SK-N-SH (cell line): ENCODE data around the gene ROBO3. TPM values are rescaled to one million over a fixed set of nuclear protein-coding genes. Genes with fewer than 3 reads are reported as not detected.

Experiments
- CTCF ChIA-PET: fragments of 300-600, 350-600 bp; formaldehyde crosslinking; extraction: SDS; loops from one replicate; lab custom pipeline; 2021; lab: Yijun Ruan, JAX
- POLR2A ChIA-PET: fragments of 350-600 bp; sonication (Branson Sonifier 250); formaldehyde crosslinking; extraction: SDS; loops from one replicate; lab custom pipeline; 2020; ENCODE audit warnings: antibody characterized with exemption, inconsistent platforms; lab: Yijun Ruan, JAX
- DNase-seq: peaks from one replicate; pipeline ENCODE4 v3.0.0; 2012
- H2AFZ ChIP-seq: fragments of 200-600 bp; sonication (generic); 2 replicates; pipeline ENCODE4 v1.8.1; 2016; ENCODE audit warnings: antibody characterized with exemption, mild to moderate bottlenecking, low read depth
- H3F3A ChIP-seq: fragments of 200-600 bp; sonication (generic); replicated peaks from 2 replicates; pipeline ENCODE3; 2016; ENCODE audit warnings: antibody characterized with exemption, mild to moderate bottlenecking; ENCODE audit not compliant: insufficient read depth
- H3K27ac ChIP-seq, 2 experiments: fragments of 200-500 bp in 1 of 2; fragments of 200-600 bp in 1 of 2; sonication (Bioruptor generic) in 1 of 2; sonication (generic), shearing (Covaris generic) in 1 of 2; 2 replicates each; pipeline versions ENCODE4 v1.5.1 to v1.6.1; 2014 to 2016; ENCODE audit warnings: low read depth in 2 of 2, inconsistent platforms in 1 of 2, low read length in 1 of 2, mild to moderate bottlenecking in 1 of 2, mixed read lengths in 1 of 2
- H3K27me3 ChIP-seq: fragments of 200-600 bp; sonication (generic), shearing (Covaris generic); 2 replicates; pipeline ENCODE4 v1.6.1; 2016; ENCODE audit warnings: mixed run types; ENCODE audit not compliant: insufficient read depth
- H3K36me3 ChIP-seq, 2 experiments: fragments of 200-500 bp in 1 of 2; fragments of 200-600 bp in 1 of 2; sonication (Bioruptor generic) in 1 of 2; sonication (generic) in 1 of 2; replicated peaks in 1 of 2; 2 replicates each; pipeline versions ENCODE3 to v1.5.1; 2014 to 2016; ENCODE audit warnings: low read length in 1 of 2, mild to moderate bottlenecking in 1 of 2; ENCODE audit not compliant: insufficient read depth in 2 of 2, control insufficient read depth in 1 of 2
- H3K4me1 ChIP-seq, 2 experiments: fragments of 200-500 bp in 1 of 2; fragments of 200-600 bp in 1 of 2; sonication (Bioruptor generic) in 1 of 2; sonication (generic), shearing (Covaris generic) in 1 of 2; 2 replicates each; pipeline versions ENCODE4 v1.5.1 to v1.6.1; 2014 to 2016; ENCODE audit warnings: low read depth in 1 of 2, low read length in 1 of 2, mixed run types in 1 of 2; ENCODE audit not compliant: insufficient read depth in 2 of 2, control insufficient read depth in 1 of 2
- H3K4me2 ChIP-seq: fragments of 200-600 bp; sonication (generic), shearing (Covaris generic); 2 replicates; pipeline ENCODE4 v1.6.1; 2017; ENCODE audit warnings: mixed run types
- H3K4me3 ChIP-seq, 2 experiments: fragments of 200-500 bp in 1 of 2; fragments of 200-600 bp in 1 of 2; sonication (Bioruptor generic) in 1 of 2; sonication (generic), shearing (Covaris generic) in 1 of 2; 2 replicates each; pipeline versions ENCODE4 v1.5.1 to v1.8.1; 2014 to 2016; ENCODE audit warnings: low read depth in 2 of 2, inconsistent platforms in 1 of 2, low read length in 1 of 2, mild to moderate bottlenecking in 1 of 2, mixed read lengths in 1 of 2, moderate library complexity in 1 of 2
- H3K79me2 ChIP-seq: fragments of 200-600 bp; sonication (generic); 2 replicates; pipeline ENCODE4 v1.8.1; 2017; ENCODE audit warnings: mild to moderate bottlenecking; ENCODE audit not compliant: insufficient read depth
- H3K9ac ChIP-seq: fragments of 200-600 bp; sonication (generic); 2 replicates; pipeline ENCODE4 v1.6.1; 2017; ENCODE audit warnings: mixed run types
- H3K9me2 ChIP-seq: fragments of 200-600 bp; sonication (generic); 2 replicates; pipeline ENCODE4 v1.6.1; 2017; ENCODE audit warnings: mixed run types
- H3K9me3 ChIP-seq: fragments of 200-600 bp; sonication (generic); 2 replicates; pipeline ENCODE4 v1.6.1; 2017; ENCODE audit warnings: mixed run types, mild to moderate bottlenecking, moderate library complexity
- H4K20me1 ChIP-seq: fragments of 200-600 bp; sonication (generic); 2 replicates; pipeline ENCODE4 v1.6.1; 2017; ENCODE audit warnings: mild to moderate bottlenecking, mixed run types; ENCODE audit not compliant: insufficient read depth
- CHD2 ChIP-seq: fragments of 150-350 bp; IDR thresholded peaks from 2 replicates; pipeline ENCODE4 v1.6.1; 2018; ENCODE audit warnings: low read length; ENCODE audit not compliant: partially characterized antibody
- CTCF ChIP-seq: fragments of 200-600 bp; sonication (generic); IDR thresholded peaks from 2 replicates; pipeline ENCODE4 v1.6.1; 2017; ENCODE audit warnings: antibody characterized with exemption, mild to moderate bottlenecking, moderate library complexity
- EP300 ChIP-seq, 2 experiments: IDR thresholded peaks; 2 replicates each; pipeline versions ENCODE4 v1.4.0 to v1.6.1; 2012; ENCODE audit warnings: borderline replicate concordance in 1 of 2, low read depth in 1 of 2, low read length in 1 of 2
- JUND ChIP-seq: IDR thresholded peaks from 2 replicates; pipeline ENCODE4 v1.4.0; 2012
- MEF2A ChIP-seq: IDR thresholded peaks from 2 replicates; pipeline ENCODE4 v1.4.0; 2012; ENCODE audit warnings: low read depth, borderline replicate concordance
- MXI1 ChIP-seq: IDR thresholded peaks from 2 replicates; pipeline ENCODE4 v1.6.1; 2012; ENCODE audit warnings: mild to moderate bottlenecking, low read depth, low read length, improper control_type of control experiment
- PBX3 ChIP-seq: IDR thresholded peaks from 2 replicates; pipeline ENCODE4; 2012
- RCOR1 ChIP-seq: fragments of 150-350 bp; IDR thresholded peaks from 2 replicates; pipeline ENCODE4 v1.6.1; 2017; ENCODE audit warnings: antibody characterized with exemption, low read length
- RFX5 ChIP-seq: IDR thresholded peaks from 2 replicates; pipeline ENCODE4 v1.6.1; 2012; ENCODE audit warnings: mild to moderate bottlenecking, improper control_type of control experiment, low read length
- RXRA ChIP-seq: IDR thresholded peaks from 2 replicates; pipeline ENCODE4 v1.4.0; 2012; ENCODE audit warnings: low read depth, mild to moderate bottlenecking, borderline replicate concordance
- TEAD4 ChIP-seq: IDR thresholded peaks from 2 replicates; pipeline ENCODE4 v1.4.0; 2012; ENCODE audit warnings: mild to moderate bottlenecking, borderline replicate concordance; ENCODE audit not compliant: insufficient read depth
- WGBS: methylation state at CpG from one replicate; pipeline ENCODE4 v1.1.6; 2017; ENCODE audit warnings: low lambda C conversion rate; 5-methylcytosine and 5-hydroxymethylcytosine counted together
- polyA plus RNA-seq, 3 experiments: library from polyadenylated mRNA; depleted of rRNA; stranded (reverse); fragments of >200 nt; gene quantifications; 2 replicates each; pipeline ENCODE4 v1.2.3, GENCODE V29; 2012
- TF ChIP-seq, protein P1 (sequence below): IDR thresholded peaks from 2 replicates; pipeline ENCODE4 v1.4.0; 2012; ENCODE audit warnings: low read depth, borderline replicate concordance

Gene ROBO3
- polyA plus RNA-seq, 1 of the 3 experiments (the other 2 are of a cell fraction), result 59.8 TPM

- no peaks in the 10 kb centered on the region for H4K20me1 ChIP-seq
- WGBS, result 88% methylated on average over 11 of the region's 14 CpGs
- H3K27ac ChIP-seq, result no peak overlapping the region
- peaks cover 4 to 24% of the 10 kb centered on the region in 2 experiments; a peak in 1 of 4 replicates for H3K4me1 ChIP-seq
- peaks cover 44% of the 10 kb centered on the region for H3K27me3 ChIP-seq
- no peak overlapping the region for H3K4me3 ChIP-seq
- no peaks in the 10 kb centered on the region for H3F3A ChIP-seq
- ChIA-PET CTCF (interaction anchor here (1.2 to 7.4 kb wide), 7 partner anchors 12 to 559 kb away, joined by 3 to 220 read pairs (median 6); no protein-coding TSS in a partner anchor), POLR2A (interaction anchor here (0.6 kb wide), 1 partner anchor 84 kb away, joined by 3 read pairs; the partner anchor contains the start of gene CCDC15)
- no peak for TF ChIP-seq RFX5
- TF ChIP-seq MEF2A, result no peak
- TF ChIP-seq, protein P1, sequence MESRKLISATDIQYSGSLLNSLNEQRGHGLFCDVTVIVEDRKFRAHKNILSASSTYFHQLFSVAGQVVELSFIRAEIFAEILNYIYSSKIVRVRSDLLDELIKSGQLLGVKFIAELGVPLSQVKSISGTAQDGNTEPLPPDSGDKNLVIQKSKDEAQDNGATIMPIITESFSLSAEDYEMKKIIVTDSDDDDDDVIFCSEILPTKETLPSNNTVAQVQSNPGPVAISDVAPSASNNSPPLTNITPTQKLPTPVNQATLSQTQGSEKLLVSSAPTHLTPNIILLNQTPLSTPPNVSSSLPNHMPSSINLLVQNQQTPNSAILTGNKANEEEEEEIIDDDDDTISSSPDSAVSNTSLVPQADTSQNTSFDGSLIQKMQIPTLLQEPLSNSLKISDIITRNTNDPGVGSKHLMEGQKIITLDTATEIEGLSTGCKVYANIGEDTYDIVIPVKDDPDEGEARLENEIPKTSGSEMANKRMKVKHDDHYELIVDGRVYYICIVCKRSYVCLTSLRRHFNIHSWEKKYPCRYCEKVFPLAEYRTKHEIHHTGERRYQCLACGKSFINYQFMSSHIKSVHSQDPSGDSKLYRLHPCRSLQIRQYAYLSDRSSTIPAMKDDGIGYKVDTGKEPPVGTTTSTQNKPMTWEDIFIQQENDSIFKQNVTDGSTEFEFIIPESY, result no peak
- no peak for TF ChIP-seq TEAD4
- H3K9ac ChIP-seq, result no peak overlapping the region
- H3K36me3 ChIP-seq, result no peaks in the 10 kb centered on the region
- no peaks in the 10 kb centered on the region for H3K79me2 ChIP-seq
- H2AFZ ChIP-seq, result no peak overlapping the region
- no peak for DNase-seq
- no peak overlapping the region for H3K4me2 ChIP-seq
- H3K9me2 ChIP-seq, result no peaks in the 10 kb centered on the region
- no peaks in the 10 kb centered on the region for H3K9me3 ChIP-seq
Measured at GRCh38 chr11:124869856-124870387, 4.7 kb downstream of the ROBO3 start.

DNA sequence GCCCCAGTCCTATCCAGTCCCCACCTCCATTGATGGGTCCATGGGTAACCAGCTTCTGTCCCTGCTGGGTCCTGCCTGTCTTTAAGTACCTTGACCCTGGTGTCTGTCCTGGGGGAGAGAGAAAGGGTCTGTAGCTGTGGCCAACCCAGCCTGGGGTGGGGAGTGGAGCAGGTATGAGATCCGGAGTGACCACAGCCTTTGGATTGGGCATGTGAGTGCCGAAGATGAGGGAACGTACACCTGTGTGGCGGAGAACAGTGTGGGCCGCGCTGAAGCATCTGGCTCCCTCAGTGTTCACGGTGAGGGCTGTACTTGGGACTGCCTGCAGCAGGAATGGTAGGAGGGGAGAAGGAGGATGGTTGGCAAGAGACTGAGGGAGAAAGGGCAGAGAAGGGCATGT is 5.2 kb downstream of the ROBO3 start:
- Histone ChIP-seq H3K4me2 (no peak overlapping the region), H3K27me3 (peaks cover 39% of the 10 kb centered on the region), H3K9me3 (no peaks in the 10 kb centered on the region), H3K36me3 (no peaks in the 10 kb centered on the region), H3K9ac (no peak overlapping the region), H3K4me3 (no peak overlapping the region), H2AFZ (no peak overlapping the region), H3K79me2 (no peaks in the 10 kb centered on the region), H3F3A (no peaks in the 10 kb centered on the region), H4K20me1 (no peaks in the 10 kb centered on the region), H3K4me1 (peaks cover 4 to 20% of the 10 kb centered on the region in 2 experiments; a peak in 1 of 4 replicates), H3K27ac (no peak overlapping the region), H3K9me2 (no peaks in the 10 kb centered on the region)
- POLR2A ChIA-PET, result interaction anchor here (0.6 kb wide), 1 partner anchor 84 kb away, joined by 3 read pairs; the partner anchor contains the start of gene CCDC15
- WGBS, result 86% methylated on average over 7 of the region's 7 CpGs
- TF ChIP-seq RXRA, result no peak
- CTCF ChIA-PET, result interaction anchor here (1.2 to 7.4 kb wide), 7 partner anchors 12 to 559 kb away, joined by 3 to 220 read pairs (median 6); no protein-coding TSS in a partner anchor
- DNase-seq, result no peak

- WGBS, result 25% methylated on average over 1 of the region's 8 CpGs
Measured at GRCh38 chr11:124872280-124872679, 7.0 kb downstream of the ROBO3 start.

More at GRCh38 chr11:124872280-124872679, 7.0 kb downstream of the ROBO3 start:
- Histone ChIP-seq H3K9ac (no peak overlapping the region), H3F3A (no peaks in the 10 kb centered on the region), H3K4me1 (peaks cover 0 to 17% of the 10 kb centered on the region in 2 experiments; a peak in 1 of 4 replicates), H3K9me3 (no peaks in the 10 kb centered on the region), H3K9me2 (no peaks in the 10 kb centered on the region), H3K36me3 (no peaks in the 10 kb centered on the region), H2AFZ (no peak overlapping the region), H3K4me3 (no peak overlapping the region), H3K27ac (no peak overlapping the region), H4K20me1 (no peaks in the 10 kb centered on the region), H3K79me2 (no peaks in the 10 kb centered on the region; the same call in 1 of the 2 replicates), H3K4me2 (no peak overlapping the region), H3K27me3 (peaks cover 20% of the 10 kb centered on the region)
- CTCF ChIA-PET, result interaction anchor here (0.5 kb wide), 1 partner anchor 527 kb away, joined by 3 read pairs; no protein-coding TSS in a partner anchor
- DNase-seq, result no peak
- POLR2A ChIA-PET, result no interaction called here
- TF ChIP-seq MEF2A (no peak), TEAD4 (no peak), RCOR1 (no peak), EP300 (IDR thresholded peaks at IDR 0.05; ENCODE audit: borderline replicate concordance in 1 of 2, low read depth in 1 of 2, low read length in 1 of 2) (no peak), MXI1 (no peak), CTCF (no peak), RXRA (no peak), PBX3 (no peak), CHD2 (no peak), JUND (no peak)
